Liver (tissue), 3 donors: ENCODE measurements around the gene DPM3.

Source experiments
- GABPA ChIP-seq, 2 donors: IDR thresholded peaks in 1 of 2; conservative IDR thresholded peaks in 1 of 2; 2 replicates each; pipeline ENCODE4 v1.6.1; 2016; ENCODE audit warnings: antibody characterized with exemption in 2 of 2, mild to moderate bottlenecking in 1 of 2, moderate library complexity in 1 of 2
- RAD21 ChIP-seq, 2 donors: IDR thresholded peaks; 2 replicates each; pipeline ENCODE4 v1.6.1; 2016; ENCODE audit warnings: antibody characterized with exemption in 2 of 2, mild to moderate bottlenecking in 2 of 2
- TAF1 ChIP-seq: conservative IDR thresholded peaks from 2 replicates; pipeline ENCODE4 v1.6.1; 2016; ENCODE audit warnings: antibody characterized with exemption, mild to moderate bottlenecking
- YY1 ChIP-seq: IDR thresholded peaks from 2 replicates; pipeline ENCODE4 v1.6.1; 2016; ENCODE audit warnings: antibody characterized with exemption, mild to moderate bottlenecking
- TF ChIP-seq, protein P1 (sequence below): fragments of 150-350 bp; IDR thresholded peaks from 2 replicates; pipeline ENCODE4 v1.5.1; 2017; ENCODE audit warnings: improper control_type of control experiment, low read depth, low read length; ENCODE audit not compliant: missing input control
- TF ChIP-seq, protein P2 (sequence below): IDR thresholded peaks from 2 replicates; pipeline ENCODE4 v1.6.1; 2016; ENCODE audit warnings: antibody characterized with exemption
- TF ChIP-seq, protein P3 (sequence below): IDR thresholded peaks from 2 replicates; pipeline ENCODE4 v1.6.1; 2016; ENCODE audit warnings: antibody characterized with exemption
- TF ChIP-seq, protein P4 (sequence below): IDR thresholded peaks from 2 replicates; pipeline ENCODE4 v1.6.1; 2016; ENCODE audit warnings: antibody characterized with exemption
- donor health status: healthy.
- donor health status: healthy.

DNA sequence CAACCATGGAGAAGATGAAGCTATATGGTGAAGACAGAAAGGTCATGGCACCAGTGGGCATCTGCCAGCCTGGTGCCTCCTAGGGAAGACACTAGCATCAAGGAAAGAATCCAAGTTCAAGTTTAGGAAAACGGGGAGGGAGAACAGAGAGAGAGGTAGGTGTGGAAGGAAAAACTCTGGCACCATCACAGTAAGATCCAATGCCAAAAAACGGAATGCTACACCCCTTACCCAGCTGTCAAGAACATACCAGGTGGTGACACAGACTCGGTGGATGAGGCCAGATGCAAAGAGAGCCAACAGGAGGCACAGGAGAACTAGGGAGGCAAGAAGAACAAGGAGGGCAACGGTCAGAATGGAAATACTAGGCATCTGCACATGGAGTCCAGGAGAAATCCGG is 29.2 kb upstream of the DPM3 start:
- TF ChIP-seq, protein P1, sequence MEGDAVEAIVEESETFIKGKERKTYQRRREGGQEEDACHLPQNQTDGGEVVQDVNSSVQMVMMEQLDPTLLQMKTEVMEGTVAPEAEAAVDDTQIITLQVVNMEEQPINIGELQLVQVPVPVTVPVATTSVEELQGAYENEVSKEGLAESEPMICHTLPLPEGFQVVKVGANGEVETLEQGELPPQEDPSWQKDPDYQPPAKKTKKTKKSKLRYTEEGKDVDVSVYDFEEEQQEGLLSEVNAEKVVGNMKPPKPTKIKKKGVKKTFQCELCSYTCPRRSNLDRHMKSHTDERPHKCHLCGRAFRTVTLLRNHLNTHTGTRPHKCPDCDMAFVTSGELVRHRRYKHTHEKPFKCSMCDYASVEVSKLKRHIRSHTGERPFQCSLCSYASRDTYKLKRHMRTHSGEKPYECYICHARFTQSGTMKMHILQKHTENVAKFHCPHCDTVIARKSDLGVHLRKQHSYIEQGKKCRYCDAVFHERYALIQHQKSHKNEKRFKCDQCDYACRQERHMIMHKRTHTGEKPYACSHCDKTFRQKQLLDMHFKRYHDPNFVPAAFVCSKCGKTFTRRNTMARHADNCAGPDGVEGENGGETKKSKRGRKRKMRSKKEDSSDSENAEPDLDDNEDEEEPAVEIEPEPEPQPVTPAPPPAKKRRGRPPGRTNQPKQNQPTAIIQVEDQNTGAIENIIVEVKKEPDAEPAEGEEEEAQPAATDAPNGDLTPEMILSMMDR, result no peak
- TF ChIP-seq, protein P2, sequence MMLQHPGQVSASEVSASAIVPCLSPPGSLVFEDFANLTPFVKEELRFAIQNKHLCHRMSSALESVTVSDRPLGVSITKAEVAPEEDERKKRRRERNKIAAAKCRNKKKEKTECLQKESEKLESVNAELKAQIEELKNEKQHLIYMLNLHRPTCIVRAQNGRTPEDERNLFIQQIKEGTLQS, result no peak
- TF ChIP-seq YY1 (no peak), TAF1 (no peak), GABPA (IDR thresholded peaks at IDR 0.05 in 1 of 2, conservative IDR thresholded peaks at IDR 0.05 in 1 of 2) (no peak), RAD21 (IDR thresholded peaks at IDR 0.05) (no peak)
- TF ChIP-seq, protein P3, sequence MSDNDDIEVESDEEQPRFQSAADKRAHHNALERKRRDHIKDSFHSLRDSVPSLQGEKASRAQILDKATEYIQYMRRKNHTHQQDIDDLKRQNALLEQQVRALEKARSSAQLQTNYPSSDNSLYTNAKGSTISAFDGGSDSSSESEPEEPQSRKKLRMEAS, result no peak
- TF ChIP-seq, protein P4, sequence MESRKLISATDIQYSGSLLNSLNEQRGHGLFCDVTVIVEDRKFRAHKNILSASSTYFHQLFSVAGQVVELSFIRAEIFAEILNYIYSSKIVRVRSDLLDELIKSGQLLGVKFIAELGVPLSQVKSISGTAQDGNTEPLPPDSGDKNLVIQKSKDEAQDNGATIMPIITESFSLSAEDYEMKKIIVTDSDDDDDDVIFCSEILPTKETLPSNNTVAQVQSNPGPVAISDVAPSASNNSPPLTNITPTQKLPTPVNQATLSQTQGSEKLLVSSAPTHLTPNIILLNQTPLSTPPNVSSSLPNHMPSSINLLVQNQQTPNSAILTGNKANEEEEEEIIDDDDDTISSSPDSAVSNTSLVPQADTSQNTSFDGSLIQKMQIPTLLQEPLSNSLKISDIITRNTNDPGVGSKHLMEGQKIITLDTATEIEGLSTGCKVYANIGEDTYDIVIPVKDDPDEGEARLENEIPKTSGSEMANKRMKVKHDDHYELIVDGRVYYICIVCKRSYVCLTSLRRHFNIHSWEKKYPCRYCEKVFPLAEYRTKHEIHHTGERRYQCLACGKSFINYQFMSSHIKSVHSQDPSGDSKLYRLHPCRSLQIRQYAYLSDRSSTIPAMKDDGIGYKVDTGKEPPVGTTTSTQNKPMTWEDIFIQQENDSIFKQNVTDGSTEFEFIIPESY, result no peak
